T-helper 22 cell (primary cell): ENCODE data around the gene CYP4F12.
"Not testable (repeated sequence)": the region's sequence is repeated elsewhere in the genome, so short reads cannot be mapped to it uniquely, and the experiment has no call there.

Source experiments
- DNase-seq: peaks from one replicate; pipeline ENCODE4 v3.0.0-alpha.2; 2020; ENCODE audit warnings: low read depth

The CYP4F12 gene

DNA sequence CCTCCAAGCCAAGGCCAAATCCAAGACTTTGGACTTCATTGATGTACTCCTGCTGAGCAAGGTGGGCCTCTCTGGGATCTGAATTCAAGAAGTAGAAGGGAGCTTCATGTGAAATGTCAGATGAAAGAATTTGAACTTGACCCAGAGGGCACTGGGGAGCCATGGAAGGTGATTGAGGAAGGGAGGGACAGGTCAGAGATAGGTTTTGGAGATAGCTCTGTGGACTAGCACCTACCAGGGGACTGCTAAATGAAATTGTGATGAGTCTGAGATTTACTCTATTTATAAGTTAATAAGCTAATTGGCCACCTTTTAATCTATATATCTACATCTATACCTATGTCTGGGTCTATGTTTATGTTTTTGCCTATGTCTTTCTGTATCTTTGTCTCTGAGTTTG is 22.8 kb upstream of the CYP4F12 start:
- DNase-seq: not testable (repeated sequence)

DNA sequence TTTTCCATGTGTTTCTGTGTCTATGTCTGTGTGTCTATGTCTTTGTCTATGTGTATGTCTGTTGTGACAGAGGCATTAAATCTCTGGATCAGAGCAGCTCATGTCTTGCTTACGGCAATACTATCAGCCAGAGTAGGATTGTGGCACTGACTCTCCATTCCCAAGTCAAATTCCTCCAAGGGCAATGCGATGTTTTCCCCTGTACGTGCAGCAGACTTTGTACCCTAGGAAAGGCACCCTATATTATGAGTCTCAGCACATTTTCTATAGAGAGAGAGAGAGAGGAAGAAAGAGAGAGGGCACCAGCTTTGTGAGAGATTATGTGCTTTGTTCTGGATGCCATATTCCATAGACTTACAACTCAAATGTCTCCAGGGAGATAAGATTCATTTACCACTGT is 21.1 kb upstream of the CYP4F12 start:
- no peak for DNase-seq

DNA sequence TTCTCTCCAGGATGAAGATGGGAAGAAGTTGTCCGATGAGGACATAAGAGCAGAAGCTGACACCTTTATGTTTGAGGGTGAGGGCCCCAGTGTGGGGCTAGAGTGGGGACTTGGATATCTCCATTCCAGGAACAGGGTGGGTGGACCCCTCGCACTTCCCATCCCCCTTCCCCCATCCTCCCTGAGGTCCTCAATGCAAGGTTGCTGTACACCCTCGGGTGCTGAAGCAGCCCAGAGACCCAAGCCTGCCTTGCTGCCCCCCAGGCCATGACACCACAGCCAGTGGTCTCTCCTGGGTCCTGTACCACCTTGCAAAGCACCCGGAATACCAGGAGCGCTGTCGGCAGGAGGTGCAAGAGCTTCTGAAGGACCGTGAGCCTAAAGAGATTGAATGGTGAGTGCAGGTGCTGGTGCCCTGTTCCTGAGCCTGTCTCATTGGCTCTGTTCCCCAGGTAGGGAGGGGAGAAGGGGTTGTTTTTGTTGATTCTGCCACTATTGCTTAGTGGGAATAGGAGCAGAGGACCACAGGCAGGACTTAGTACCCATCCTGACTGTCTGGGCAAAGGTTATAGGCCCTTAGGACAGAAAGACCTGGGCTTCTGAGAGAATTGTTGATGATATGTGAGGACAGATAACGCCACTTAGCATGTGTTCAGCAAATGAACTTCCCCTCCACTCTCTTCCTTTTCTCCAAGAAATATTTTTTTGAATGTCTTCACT is 20.2 kb upstream of the CYP4F12 start:
- DNase-seq: no peak

DNA sequence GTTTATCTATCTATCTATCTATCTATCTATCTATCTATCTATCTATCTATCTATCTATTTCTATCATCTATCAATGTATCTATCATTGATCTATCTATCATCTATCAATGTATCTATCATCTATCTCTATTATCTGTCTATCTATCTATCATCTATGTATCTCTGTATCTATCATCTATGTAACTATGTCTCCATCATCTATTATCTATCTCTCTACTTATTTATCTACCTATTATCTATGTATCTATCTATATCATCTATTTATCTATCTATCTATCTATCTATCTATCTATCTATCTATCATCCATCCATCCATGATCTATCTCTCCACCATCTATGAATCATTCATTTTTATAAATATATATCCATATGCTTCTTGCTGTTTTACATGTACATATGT is 16.4 kb upstream of the CYP4F12 start:
- no peak for DNase-seq

DNA sequence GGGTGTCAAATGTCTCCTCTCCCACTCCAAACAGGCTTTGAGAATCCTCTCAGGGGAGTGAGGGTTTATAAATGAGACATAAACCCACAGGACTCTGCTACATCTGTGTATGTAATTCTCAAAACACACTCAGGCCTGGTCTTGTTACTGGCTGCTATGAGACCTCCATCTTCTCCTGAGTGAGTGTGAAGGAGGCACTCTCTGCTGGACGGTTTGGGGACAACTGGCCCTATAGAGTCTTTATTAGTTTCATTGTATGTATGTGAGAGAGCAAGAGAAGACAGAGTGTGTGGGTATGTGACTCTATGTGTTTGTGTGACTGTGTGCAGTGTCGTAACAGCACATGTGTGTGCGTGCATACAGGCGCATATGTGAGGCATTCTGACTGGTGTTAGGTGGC is 9.6 kb upstream of the CYP4F12 start:
- DNase-seq: no peak

DNA sequence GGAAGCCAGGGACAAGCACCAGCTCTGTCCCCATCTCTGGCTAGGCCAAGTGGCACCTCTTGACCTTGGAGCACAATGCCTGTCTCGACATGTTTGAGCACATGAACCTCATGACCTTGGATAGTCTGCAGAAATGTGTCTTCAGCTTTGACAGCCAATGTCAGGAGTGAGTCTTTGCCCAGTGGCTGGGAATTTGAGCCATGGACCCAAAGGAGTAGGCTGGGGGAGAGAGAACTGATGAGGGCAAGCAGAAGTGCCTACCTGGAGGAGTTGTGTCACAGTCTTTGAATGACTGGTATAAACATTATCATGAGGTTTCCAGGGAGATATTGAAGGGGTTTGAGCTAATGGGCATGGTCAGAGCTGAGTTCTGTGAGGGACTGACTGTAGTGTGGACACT is 6.7 kb upstream of the CYP4F12 start:
- DNase-seq: no peak

DNA sequence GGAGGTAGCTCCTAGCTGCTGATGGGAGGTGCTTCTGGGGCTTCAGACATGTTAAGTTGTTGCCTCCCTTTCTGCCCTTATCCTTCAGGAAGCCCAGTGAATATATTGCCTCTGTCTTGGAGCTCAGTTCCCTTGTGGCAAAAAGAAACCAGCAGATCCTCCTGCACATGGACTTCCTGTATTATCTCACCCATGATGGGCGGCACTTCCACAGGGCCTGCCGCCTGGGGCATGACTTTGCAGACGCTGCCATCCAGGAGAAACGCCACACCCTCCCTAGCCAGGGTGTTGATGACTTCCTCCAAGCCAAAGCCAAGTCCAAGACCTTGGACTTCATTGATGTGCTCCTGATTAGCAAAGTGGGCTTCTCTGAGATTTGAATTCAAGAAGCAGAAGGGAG is 6.0 kb upstream of the CYP4F12 start:
- DNase-seq: no peak

DNA sequence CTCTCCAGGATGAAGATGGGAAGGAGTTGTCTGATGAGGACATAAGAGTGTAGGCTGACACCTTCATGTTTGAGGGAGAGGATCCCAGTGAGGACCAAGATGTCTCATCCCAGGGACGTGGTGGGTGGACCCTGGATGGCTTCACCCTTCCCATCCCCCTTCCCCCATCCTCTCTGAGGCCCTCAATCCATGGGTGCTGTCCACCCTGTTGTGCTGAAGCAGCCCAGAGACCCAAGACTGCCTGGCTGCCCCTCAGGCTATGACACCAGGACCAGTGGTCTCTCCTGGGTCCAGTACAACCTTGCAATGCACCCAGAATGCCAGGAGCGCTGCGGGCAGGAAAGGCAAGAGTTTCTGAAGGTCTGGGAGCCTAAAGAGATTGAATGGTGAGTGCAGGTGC is 3.4 kb upstream of the CYP4F12 start:
- no peak for DNase-seq

DNA sequence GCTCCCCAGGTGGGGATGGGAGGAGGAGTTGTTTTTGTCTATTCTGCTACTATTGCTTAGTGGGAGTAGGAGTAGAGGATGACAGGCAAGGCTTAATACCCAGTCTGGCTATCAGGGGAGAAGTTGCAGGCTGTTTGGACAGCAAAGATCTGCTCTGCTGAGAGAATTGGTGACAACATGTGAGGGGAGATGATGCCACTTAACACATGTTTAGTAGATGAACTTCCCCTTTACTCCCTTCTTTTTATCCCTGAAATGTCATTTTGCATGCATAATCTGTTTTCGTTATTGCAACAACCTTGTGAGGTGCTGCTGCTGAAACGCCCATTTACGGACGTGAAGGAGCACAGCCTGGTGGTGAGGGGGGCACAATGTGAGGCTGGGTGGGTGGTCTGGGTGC is 3.0 kb upstream of the CYP4F12 start:
- DNase-seq: no peak

DNA sequence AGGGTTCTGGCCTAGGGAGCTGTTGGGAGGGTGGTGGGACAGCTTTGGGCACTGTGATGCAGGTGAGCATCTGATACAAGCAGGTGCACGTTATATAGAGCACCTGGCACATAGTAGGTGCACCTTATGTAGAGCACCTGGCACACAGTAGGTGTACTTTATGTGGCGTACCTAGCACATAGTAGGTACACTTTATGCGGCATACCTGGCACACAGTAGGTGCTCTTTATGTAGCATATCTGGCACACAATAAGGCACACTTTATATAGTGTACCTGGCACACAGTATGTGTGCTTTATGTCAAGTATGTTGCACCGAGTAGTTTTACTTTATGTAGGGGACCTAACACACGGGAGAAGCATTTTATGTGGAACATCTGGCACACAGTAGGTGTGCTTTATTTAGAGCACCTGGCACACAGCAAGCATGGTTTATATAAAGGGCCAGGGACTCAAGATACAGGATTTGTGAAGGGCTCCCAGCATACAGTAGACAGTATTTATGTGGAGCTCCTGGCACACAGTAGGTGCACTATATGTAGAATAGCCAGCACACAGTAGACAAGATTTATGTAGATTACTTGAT is 1.6 kb upstream of the CYP4F12 start:
- no peak for DNase-seq

DNA sequence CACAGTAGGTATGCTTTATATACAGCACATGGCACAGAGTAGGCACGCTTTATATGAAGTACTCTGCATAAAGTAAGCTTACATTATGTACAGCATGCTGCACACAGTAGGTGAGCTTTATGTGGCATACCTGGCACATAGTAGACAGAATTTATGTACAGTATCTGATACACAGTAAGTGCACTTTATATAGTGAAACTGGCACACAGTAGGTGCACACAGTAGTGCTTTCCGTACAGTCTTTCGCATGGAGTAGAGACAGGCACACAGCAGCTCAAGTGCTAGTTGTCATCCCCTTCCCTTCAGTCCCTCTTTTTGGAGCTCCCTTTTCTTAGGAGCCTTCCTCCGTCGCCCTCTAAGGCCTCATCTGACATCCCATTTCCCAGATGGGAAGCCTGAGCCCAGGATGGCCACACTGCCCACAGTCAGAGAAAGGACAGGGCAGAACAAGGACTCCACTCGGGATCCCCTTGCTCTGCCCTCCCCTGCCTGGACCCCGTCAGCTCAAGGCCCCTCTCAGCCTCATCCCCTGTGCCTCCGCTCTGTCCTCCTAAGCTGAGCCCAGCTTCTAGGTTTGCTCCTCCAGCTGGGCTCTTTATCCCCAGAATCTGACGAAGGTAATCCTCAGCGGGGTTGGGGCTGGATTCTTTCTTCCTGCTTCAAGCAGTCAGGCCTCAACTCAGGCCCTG is 852 bp upstream of the CYP4F12 start:
- no peak for DNase-seq

DNA sequence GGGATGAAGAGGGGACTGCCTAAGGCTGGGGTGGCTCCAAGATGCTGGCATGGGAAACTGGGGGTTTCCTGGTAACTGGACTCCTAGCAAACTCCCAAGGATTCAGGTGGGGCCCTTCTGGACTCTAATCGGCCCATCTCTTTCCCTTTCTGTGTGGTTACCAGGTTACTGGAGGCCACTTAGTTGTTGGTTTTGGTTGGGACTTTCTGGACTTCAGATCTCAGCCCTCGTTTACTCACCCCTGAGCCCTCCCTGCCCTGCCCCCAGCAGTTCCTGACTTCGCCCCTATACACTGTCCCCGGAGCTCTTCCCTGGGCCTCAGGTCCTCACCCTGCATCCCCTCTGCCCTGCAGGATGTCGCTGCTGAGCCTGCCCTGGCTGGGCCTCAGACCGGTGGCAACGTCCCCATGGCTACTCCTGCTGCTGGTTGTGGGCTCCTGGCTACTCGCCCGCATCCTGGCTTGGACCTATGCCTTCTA is 328 bp downstream of the CYP4F12 start:
- no peak for DNase-seq

DNA sequence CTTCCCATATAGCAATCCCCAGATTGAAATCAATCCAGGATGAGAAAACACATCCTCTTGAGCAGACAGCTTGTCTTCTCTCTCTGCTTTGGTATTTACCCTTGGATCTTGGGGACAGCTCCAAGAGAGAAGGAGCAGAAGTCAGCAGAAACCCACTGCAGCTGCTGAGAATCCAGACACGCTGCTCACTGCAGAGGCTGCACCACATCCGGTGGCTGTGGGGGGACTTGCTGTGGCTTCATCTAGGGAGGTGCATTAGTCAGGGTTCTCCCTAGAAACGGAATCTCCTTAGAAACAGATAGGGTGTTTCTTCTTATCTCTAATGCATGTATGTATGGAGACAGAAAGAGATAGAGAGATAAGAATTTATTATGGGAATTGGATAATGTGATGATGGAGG is 2.7 kb downstream of the CYP4F12 start:
- DNase-seq: no peak

DNA sequence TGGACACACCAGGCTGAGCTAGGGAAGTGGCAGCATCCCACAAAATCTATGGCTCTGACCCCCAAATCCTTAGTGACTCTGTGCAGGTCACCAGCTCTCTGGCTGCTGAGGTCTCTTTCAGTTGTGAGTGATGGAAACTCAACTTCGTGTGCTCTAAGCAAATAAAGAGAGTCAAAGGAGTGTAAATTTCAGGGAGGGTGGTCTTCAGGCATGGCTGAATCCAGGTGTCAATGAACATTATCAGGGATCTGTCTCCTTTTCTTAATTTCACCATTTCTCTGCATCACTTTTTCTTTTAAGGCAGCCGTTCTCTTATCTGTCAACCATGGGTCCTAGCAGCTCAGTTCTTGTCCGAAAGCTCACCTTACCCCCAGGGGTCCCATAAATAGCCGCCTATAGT is 6.2 kb downstream of the CYP4F12 start:
- DNase-seq: no peak

DNA sequence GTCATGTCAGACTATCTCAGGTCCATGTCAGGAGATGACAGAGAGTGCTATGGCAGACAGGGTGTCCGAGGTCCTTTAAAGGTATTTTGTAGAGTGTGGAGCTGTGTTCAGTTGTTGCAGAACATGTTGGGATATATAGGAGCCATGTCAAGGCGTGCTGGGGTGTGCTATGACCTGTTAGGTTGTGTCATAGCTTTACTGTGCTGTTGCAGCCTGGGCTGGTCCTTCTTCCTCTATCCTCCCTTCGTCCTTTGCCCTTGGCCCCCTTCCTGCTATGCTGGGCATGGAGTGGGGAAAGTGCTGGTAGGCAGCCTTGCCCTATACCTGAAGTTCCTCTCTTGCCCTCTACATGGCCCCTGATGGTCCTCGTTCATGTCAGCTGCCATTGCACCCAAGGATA is 7.0 kb downstream of the CYP4F12 start:
- not testable (repeated sequence) for DNase-seq

DNA sequence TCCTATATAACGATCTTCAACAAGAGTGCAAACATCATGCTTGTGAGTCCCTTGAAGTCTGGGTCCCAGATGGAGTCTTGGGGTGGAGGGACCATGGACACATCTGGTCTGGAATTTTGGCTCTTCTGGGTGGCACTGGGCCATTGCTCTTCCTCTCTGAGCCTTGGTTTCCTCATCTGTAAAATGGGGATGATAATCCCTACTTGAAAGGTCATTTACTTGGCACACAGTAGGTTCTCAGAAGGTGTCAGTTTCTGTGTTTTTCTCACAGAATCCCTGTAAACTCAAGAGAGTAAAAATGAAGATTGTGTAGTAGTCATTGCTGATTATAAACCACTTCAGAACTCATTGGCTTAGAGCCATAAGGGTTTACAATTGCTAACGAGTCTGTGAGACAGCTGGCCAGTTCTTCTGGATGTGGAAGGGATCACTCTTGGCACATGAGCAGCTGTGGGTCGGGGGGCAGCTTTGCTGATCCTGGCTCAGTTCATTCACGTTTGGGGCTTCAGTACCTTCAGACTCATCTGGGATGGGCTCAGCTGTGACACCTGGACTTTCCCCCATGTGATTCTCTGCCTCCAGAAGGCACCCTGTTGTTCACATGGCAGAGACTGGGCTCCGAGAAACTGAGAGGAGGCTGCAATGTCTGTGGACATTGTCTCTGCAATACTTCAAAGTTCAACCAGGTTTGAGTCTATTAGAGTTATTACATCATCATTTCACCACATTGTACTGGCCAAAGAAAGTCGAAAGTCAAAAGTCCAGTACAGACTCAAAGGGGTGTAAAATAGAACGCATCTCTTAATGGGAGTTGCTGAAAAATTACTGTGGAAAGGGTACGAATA is 7.8 kb downstream of the CYP4F12 start:
- no peak for DNase-seq

DNA sequence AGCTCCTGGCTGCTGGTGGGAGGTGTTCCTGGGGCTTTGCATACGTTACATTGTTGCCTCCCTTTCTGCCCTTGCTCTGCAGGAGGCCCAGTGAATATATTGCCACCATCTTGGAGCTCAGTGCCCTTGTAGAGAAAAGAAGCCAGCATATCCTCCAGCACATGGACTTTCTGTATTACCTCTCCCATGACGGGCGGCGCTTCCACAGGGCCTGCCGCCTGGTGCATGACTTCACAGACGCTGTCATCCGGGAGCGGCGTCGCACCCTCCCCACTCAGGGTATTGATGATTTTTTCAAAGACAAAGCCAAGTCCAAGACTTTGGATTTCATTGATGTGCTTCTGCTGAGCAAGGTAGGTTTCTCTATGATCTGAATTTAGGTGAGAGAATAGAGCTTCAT is 10.5 kb downstream of the CYP4F12 start:
- no peak for DNase-seq

DNA sequence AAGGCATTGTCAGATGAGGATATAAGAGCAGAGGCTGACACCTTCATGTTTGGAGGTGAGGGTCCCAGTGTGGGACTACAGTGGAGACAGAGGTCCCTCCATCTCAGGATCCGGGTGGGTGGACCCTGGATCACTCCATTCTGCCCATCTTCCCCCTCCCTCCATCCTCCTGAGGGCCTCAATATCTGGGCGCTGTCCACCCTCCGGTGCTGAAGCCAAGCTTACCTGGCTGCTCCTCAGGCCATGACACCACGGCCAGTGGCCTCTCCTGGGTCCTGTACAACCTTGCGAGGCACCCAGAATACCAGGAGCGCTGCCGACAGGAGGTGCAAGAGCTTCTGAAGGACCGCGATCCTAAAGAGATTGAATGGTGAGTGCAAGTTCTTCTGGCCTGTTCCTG is 11.9 kb downstream of the CYP4F12 start:
- DNase-seq: no peak

DNA sequence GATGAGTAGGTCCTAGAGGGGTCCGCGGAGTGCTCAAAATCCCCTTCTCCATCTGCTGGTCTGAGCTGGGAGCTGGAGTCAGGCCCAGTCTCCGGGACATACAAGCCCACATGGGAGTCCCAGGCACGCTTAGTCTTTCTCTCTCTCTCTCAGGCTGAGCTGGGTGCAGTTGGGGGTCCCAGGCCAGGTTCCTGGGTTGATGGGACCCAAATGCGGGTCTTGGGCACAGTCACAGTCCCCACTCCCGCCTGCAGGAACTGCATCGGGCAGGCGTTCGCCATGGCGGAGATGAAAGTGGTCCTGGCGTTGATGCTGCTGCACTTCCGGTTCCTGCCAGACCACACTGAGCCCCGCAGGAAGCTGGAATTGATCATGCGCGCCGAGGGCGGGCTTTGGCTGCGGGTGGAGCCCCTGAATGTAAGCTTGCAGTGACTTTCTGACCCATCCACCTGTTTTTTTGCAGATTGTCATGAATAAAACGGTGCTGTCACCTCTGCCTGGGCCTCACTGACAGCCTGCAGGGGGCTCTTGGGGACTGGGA is 23.8 kb downstream of the CYP4F12 start:
- no peak for DNase-seq

DNA sequence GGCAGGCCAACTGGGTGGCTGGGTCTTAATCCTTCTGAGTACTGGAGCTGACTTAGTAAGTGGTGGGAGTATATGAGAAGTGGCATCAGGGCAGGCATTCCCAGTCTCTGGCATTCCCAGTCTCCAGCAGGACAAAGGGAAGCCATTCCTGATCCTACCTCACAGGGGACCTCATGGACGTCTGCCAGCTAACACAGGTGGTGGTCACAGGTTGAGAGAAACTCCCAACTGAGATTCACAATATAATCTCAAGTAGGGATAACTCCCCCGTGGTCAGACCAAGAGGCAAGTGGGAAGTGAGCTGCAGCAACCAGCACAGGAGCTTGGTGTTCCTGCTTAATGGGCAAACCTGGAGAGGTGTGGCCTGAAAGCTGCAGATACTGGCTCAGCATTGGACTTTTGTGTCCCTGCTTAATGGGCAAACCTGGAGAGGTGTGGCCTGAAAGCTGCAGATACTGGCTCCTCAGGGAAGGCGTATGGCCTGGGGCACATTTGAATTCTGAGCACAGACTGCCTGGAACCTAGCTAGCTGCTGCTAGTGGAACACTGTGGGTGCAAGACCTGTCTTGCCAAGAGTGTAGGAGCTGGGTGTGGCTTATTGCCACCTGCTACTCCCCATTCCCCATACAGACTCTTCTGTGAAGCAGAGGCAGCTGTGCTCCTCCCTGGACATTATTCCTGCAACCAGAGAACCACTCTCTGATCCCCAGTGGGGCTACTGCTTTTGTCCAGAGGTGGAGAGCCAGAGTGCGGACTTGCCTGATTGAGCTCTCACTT is 29.1 kb downstream of the CYP4F12 start:
- DNase-seq: no peak

DNA sequence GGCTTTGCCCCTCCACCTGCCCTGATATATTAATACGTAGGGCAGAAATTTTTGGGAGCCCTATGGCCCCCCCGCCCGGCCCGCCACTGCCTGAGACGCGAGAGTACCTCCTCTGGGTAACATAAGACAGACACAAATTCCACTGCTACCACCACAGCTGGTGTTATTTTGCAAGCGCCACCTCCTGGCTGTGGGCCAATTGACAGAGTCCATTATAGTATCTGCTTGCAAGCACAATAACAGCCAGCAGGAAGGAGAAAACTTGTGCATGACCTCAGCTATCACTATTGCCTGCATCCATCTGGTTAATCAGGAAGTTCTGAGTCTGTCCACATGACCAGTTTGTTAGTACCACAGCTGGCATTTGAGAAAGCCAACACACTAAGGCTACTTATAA is 29.6 kb downstream of the CYP4F12 start:
- no peak for DNase-seq

DNA sequence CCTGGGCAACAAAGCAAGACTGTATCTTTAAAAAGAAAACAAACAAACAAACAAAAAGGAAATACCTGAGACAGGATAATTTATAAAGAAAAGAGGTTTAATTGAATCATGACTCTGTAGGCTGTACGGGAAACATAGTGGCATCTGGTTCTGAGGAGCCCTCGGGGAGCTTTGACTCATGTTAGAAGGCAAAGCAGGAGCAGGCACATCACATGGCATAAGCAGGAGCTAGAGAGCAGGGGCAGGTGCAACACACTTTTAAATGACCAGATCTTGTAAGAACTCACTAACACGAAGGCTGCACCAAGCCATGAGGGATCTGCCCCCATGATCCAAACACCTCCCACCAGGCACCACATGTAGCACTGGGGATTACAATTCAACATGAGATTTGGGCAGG is 41.8 kb downstream of the CYP4F12 start:
- DNase-seq: no peak
